PC-3 (cell line): ENCODE measurements around the gene SPRR5.

ENCODE experiments used
- CTCF ChIP-seq: fragments of 300-600 bp; sonication (generic); conservative IDR thresholded peaks from 2 replicates; pipeline ENCODE4 v1.5.1; 2017; ENCODE audit warnings: antibody characterized with exemption, low read depth, mild to moderate bottlenecking, low read length
- EZH2 ChIP-seq: fragments of 300-600 bp; sonication (generic); IDR thresholded peaks from one replicate; pipeline ENCODE4 v1.6.1; 2017; ENCODE audit warnings: antibody characterized with exemption, mild to moderate bottlenecking, low read length; ENCODE audit not compliant: unreplicated experiment

GRCh38 chr1:152906023-152906565 is 40.9 kb upstream of the SPRR5 start:
- no peak for TF ChIP-seq CTCF
- no peak for TF ChIP-seq EZH2
